Progenitor cell of endocrine pancreas (in vitro differentiated cells): Measurements from ENCODE around the gene PBOV1. TPM values are rescaled to one million over a fixed set of nuclear protein-coding genes. Genes with fewer than 3 reads are reported as not detected.

ENCODE experiments used
- DNase-seq: peaks from one replicate; pipeline ENCODE4 v3.0.0; 2021; ENCODE audit warnings: low spot score; ENCODE audit not compliant: unreplicated experiment
- H3K27ac Mint-ChIP-seq: 2 replicates; pipeline ENCODE4 v1.8.0; 2021; ENCODE audit warnings: mild to moderate bottlenecking, moderate library complexity, mixed read lengths
- H3K27me3 Mint-ChIP-seq: 2 replicates; pipeline ENCODE4 v1.8.0; 2021; ENCODE audit warnings: mixed read lengths
- H3K36me3 Mint-ChIP-seq: 2 replicates; pipeline ENCODE4 v1.8.0; 2022; ENCODE audit warnings: mixed read lengths; ENCODE audit not compliant: insufficient read depth
- H3K4me1 Mint-ChIP-seq: 2 replicates; pipeline ENCODE4 v1.8.0; 2021; ENCODE audit warnings: low read depth, mixed read lengths
- H3K4me3 Mint-ChIP-seq: 2 replicates; pipeline ENCODE4 v1.8.0; 2021; ENCODE audit warnings: low read depth, mild to moderate bottlenecking, moderate library complexity, mixed read lengths
- H3K9me3 Mint-ChIP-seq: 2 replicates; pipeline ENCODE4 v1.8.0; 2021; ENCODE audit warnings: low read depth, mixed read lengths
- CTCF ChIP-seq: fragments of 200-600 bp; sonication (generic); IDR thresholded peaks from one replicate; pipeline ENCODE4 v1.5.0; 2021; ENCODE audit warnings: antibody characterized with exemption, mild to moderate bottlenecking; ENCODE audit not compliant: unreplicated experiment
- long read RNA-seq: library from polyadenylated mRNA; unstranded; transcript quantifications from one replicate; pipeline ENCODE4 v2.0.0, GENCODE V29; 2020
- total RNA-seq: library from RNA; stranded (reverse); gene quantifications from 2 replicates; pipeline ENCODE4 v1.2.1, GENCODE V29; 2021

PBOV1 gene
- total RNA-seq = not detected in 2 replicates
- long read RNA-seq = 0 reads

- DNase-seq = no peak
- Mint-ChIP-seq H3K4me3 (no peak within 1 kb of the TSS), H3K4me1 (peaks cover 23% of the 10 kb centered on the region), H3K36me3 (peaks cover 19% of the 10 kb centered on the region), H3K9me3 (no peaks in the 10 kb centered on the region), H3K27me3 (no peaks in the 10 kb centered on the region), H3K27ac (no peak within 1 kb of the TSS)
- TF ChIP-seq CTCF = no peak
These were observed at the start of gene PBOV1 for GRCh38 chr6:138218449-138218848. TSS of gene PBOV1 (minus strand) at chr6:138218491. CDS start at chr6:138218395, 96 bp downstream.

GRCh38 chr6:138266095-138266494 lies 47.8 kb upstream of the PBOV1 start:
- TF ChIP-seq CTCF = no peak
- DNase-seq = no peak
- Mint-ChIP-seq H3K36me3 (peaks cover 23% of the 10 kb centered on the region), H3K4me1 (peaks cover 12% of the 10 kb centered on the region), H3K27me3 (no peaks in the 10 kb centered on the region), H3K9me3 (no peaks in the 10 kb centered on the region), H3K4me3 (no peak overlapping the region), H3K27ac (no peak overlapping the region)

GRCh38 chr6:138264372-138264880 lies 46.1 kb upstream of the PBOV1 start:
- H3K36me3 Mint-ChIP-seq = peaks cover 24% of the 10 kb centered on the region
- H3K27ac Mint-ChIP-seq = peak overlapping the region; percentile 55
- no peak for DNase-seq
- no peak overlapping the region for H3K4me3 Mint-ChIP-seq
- no peaks in the 10 kb centered on the region for H3K27me3 Mint-ChIP-seq
- no peak for TF ChIP-seq CTCF
- no peaks in the 10 kb centered on the region for H3K9me3 Mint-ChIP-seq
- peaks cover 12% of the 10 kb centered on the region for H3K4me1 Mint-ChIP-seq

GRCh38 chr6:138263963-138264362 lies 45.7 kb upstream of the PBOV1 start:
- H3K4me3 Mint-ChIP-seq = no peak overlapping the region
- no peak for DNase-seq
- H3K27ac Mint-ChIP-seq = no peak overlapping the region
- H3K9me3 Mint-ChIP-seq = no peaks in the 10 kb centered on the region
- H3K27me3 Mint-ChIP-seq = no peaks in the 10 kb centered on the region
- H3K36me3 Mint-ChIP-seq = peaks cover 27% of the 10 kb centered on the region
- no peak for TF ChIP-seq CTCF
- peaks cover 14% of the 10 kb centered on the region for H3K4me1 Mint-ChIP-seq

- Mint-ChIP-seq H3K27ac (no peak overlapping the region), H3K27me3 (no peaks in the 10 kb centered on the region), H3K4me1 (peaks cover 11% of the 10 kb centered on the region), H3K4me3 (no peak overlapping the region), H3K36me3 (peaks cover 42% of the 10 kb centered on the region), H3K9me3 (no peaks in the 10 kb centered on the region)
- TF ChIP-seq CTCF = no peak
- no peak for DNase-seq
These were observed 43.0 kb upstream of the PBOV1 start for GRCh38 chr6:138261116-138261780.
